GM18499 (cell line): ENCODE measurements around the gene CCDC85C.

ENCODE experiments used
- ATAC-seq: cut with Tn5 transposase; IDR thresholded peaks from one replicate; pipeline ENCODE4 v1.9.1; 2021; ENCODE audit warnings: moderate number of reproducible peaks; ENCODE audit not compliant: insufficient read depth, unreplicated experiment

Gene CCDC85C

DNA sequence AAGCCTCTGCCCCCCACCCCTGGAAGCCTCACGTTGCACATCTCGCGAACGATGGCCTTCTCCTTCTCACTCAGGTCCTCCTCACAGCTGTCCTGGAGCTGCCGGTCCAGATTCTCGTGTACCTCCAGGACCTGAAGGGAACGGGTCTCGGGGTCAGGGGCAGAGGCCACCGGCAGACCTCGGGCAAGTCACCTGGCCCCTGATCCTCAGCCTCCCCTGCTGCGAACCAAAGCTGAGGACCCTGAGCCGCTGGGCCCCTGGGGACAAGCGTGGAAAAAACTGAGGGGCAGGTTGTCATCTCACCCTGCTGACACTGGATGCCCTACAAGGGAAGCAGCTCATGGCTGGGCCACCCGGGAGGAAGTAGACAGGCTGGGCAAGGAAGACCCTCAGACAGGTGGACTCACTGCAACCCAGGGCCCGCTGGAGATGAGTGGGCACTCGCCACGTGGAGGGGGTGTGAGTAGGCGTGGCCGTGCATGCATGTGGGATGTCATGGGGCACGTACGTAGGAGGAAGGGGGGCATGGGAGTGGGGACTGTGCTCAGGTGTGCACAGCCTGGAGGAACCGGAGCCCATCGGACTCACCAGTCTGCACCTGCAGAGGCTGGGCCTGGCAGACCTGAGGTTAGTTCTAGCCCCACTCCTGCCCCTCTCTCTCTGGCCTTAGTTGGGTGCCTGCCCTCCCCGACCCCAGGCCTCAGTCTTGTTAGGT lies 87.7 kb downstream of the CCDC85C start:
- ATAC-seq = no peak

DNA sequence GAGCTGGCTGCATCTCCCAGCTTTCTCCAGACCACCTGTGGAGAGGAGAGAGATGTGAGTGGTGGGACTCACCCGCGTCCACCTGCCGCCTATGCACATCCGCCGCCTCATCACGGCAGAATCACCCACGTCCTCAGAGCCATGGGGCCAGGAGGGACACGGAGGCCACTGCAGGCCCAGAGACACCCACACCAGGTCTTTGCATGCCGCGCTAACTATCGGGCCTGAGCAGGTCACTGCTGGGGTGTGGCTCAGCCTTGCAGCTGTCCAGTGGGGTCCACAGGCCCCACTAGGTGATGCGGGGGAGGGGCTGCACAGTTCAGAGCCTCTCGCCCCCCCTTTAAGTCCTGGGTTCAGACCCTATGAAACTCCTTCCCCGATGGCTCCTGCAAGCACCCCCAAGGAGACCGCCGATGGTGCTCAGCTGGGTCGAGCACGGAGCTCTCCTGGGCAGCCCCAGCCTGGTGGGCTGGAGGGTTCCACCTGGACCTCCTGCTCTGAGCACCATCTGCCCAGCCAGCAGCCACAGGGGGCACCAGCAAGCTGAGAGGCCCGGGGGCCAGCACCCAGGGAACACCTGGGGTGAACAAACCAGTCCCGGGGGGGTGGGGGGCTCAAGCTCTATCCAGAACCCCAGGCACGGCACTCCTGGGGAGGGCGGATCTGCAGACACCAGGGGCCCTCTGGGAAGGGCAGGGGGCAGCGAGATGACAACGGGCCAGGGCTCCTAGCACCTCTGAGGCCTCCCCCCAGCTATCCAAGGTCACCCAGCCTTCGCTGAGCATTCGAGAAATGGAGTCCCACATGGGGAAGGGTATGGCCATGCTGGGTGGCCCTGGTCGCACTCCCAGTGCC lies 88.5 kb downstream of the CCDC85C start:
- ATAC-seq = no peak

DNA sequence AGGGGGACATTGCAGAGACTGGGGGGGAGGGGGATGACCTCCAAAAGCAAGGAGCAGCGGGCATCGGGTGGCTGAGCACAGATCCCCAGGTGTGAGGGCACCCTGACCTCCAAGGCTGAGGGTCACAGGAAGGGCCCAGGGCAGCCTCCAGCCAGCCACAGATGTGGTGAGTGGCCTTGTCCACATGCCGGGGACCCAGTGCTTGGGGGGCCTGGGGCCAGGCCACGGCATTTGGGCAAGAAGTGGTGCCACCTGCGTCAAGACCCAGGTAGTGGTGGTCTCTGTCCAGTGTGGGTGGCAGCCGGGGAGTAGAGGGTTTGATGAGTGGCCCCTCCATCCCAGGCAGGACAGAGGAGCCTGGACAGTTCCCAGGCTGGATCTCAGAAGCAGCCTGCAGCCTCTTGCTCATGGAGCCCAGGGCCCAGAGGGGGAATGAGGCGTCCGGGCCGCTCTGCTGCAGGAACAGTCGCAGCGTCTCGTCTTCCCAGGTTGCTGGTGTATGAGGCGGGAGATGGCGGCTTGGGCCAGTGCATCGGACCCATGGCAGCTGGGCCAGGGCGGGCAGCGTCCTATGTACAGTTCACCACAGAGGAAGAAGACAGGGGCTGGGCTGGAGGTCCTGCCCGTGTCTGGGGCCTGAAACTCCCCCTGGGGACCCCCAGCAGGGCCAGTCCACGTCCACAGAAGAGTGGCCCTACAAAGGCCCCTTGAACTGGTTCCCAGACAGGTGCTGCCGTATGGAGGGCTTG lies 89.3 kb downstream of the CCDC85C start:
- no peak for ATAC-seq

DNA sequence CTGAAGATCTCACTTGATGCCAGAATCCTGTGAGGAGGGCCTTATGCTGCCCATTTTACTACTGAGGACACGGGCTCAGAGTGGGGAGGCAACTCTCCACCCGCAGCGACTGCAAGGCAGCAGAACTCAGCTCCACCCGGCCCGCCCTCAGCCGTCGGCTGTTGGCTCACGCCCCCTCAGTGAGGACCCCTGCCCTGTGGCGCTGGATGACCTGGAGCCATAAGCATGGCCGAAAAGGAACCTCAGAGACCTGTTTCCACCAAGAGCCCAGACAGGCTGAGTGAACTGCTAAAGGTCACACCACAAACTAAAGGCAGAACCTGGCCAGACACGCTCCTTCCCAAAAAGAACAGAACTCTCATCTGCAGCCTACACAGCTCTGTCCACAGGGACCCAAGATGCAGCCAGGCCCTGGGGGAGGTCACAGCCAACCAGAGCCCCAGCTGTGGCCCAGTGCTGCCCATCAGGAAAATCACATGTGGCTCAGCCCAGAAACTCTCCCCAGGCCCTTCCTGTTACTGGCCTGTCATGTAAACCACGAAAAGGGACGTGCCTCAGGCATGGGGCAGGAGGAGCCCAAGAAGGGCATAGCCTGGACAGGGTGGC lies 90.0 kb downstream of the CCDC85C start:
- no peak for ATAC-seq

DNA sequence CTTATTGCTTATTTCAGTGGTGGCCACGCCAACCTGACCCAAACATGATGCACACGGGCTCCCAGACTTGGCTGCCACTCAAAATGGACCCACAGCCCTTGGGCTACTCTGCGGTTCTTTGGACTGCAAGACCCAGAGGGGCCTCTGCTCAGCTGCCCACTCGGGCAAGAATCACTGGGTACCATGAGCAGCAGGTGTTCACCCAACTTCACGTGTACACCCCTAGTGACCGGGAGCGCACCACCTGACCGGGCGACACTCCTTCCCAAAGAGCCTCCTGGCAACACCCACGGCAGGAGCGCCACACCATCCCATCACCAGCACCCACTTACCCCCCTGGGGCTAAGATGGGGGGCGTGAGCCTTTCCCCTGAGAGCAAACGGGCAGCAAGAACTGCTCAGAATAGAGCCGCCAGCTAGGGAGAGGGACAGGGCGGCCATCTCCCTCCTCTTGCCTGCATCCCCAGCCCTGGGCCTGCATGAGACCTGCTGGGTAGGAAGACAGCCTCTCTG lies 90.8 kb downstream of the CCDC85C start:
- ATAC-seq = no peak

DNA sequence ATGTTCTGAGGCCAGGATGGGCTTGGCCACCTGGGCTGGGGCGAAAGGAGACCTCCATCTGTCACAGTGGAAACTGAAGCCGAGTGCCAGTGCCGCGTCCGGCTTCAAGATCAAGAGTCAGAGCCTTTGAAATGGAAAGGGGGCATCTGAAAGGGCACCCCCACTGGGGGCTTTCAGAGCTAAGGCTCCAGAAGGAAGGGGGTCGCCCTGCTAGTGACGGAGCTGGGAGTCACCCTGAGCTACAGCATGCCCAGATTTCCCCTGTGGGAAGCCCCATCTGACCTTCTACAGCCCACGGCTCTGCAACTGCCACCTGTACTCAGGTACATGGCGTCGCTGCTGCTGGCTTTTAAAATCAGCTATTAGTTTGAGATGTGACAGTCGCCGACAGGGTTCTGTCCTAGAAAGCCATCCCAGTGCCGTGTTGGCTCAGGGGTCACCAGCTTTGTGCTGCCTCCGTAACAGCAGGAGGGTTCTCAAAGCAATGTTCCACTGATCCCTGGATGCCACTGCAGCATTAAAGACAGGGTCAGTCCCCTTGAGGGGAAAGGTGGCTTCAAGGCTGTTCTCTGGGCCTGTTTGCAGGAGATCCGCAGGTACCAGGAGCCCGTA lies 91.3 kb downstream of the CCDC85C start:
- ATAC-seq = no peak

DNA sequence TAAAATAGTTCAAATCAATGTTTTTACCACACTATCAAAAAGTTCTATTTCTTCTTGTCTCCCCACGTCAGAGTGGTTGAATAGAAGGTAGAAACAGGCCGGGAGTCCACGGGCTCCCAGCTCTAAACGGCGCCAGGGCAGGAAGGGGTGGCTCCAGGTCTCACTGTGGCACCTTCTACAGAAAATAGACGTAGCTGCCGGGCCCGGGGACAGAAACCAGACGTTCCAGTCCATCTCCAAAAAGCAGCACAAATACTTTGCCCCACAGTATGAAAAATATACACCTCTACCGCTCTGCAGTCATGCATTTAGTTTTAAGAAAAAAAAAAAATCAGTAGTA lies 91.9 kb downstream of the CCDC85C start:
- no peak for ATAC-seq

DNA sequence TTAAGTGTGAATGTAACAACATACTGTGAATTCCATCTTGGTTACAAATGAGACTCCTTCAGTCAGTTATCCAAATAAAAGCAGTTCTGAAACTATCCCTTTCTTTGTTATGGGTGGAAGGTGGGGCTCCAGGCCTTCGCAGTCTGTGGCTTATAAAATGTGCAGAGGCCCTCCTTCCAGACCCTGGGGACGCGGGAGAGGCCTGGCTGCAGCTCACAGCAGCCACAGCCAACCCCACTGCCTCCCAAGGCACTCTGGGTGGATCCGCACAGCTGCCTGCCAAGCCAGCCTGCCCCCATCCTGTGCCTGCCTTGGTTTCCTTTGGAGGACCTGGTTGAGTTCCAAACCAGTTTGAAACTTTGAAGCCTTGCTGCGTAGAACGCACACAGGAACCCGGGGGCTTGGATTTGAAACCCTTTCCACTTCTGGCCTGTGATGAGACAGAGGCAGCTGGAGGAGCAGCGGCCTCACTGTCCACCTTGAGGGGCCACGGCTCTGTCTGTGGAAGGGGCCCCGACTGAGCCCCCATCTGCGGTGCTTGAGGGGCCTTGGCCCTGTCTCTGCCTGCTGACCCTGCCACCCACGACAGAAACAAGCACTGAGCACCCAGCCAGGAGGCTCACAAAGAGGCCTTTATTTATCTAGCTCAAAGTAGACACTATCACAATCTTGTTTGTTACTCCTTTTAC lies 92.4 kb downstream of the CCDC85C start:
- no peak for ATAC-seq

DNA sequence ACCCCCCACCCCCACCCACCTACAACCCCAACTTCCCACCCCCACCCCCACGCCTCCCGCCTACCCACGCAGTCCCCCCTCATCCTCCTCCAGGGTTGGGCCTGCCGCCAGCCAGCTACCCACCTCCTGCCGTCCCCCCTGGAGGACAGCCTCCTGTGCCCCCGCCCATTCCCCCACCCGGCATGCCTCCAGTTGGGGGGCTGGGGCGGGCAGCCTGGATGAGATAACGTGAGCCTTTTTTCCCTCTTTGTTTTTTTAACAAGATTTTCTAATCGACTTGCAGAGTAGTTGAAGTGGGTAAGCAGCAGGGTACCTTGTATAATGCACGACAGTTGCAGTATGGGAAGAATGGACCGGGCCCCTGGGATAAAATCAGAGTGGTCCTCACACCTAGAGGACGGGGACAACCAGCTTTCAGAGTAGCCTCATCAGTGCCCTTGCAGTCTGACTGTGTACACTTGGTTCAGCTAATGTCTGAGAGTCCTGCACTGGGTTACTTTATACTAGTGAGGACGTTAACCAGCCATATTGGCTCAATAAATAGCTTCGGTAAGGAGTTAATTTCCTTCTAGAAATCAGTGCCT lies 93.4 kb downstream of the CCDC85C start:
- no peak for ATAC-seq

DNA sequence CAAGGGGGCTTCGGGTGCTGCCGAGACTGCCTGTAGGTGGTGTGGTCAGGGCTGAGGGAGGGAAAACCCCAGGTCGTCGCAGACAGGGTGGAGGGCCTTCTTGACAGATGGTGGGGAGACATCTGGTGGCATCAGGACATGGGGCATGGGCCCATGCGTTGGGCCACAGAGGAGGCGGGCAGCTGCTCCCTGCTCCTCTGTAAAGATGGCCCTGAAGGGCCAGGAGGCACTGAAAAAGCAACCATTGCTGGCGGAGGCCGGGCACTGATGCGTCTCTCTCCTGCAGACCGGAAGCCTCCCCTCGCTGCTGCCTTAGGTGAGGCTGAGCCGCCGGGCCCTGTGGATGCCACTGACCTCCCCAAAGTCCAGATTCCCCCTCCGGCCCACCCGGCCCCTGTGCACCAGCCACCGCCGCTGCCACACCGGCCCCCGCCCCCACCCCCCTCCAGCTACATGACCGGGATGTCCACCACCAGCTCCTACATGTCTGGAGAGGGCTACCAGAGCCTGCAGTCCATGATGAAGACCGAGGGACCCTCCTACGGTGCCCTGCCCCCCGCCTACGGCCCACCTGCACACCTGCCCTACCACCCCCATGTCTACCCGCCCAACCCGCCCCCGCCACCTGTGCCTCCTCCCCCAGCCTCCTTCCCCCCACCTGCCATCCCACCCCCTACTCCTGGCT lies 94.0 kb downstream of the CCDC85C start:
- no peak for ATAC-seq

DNA sequence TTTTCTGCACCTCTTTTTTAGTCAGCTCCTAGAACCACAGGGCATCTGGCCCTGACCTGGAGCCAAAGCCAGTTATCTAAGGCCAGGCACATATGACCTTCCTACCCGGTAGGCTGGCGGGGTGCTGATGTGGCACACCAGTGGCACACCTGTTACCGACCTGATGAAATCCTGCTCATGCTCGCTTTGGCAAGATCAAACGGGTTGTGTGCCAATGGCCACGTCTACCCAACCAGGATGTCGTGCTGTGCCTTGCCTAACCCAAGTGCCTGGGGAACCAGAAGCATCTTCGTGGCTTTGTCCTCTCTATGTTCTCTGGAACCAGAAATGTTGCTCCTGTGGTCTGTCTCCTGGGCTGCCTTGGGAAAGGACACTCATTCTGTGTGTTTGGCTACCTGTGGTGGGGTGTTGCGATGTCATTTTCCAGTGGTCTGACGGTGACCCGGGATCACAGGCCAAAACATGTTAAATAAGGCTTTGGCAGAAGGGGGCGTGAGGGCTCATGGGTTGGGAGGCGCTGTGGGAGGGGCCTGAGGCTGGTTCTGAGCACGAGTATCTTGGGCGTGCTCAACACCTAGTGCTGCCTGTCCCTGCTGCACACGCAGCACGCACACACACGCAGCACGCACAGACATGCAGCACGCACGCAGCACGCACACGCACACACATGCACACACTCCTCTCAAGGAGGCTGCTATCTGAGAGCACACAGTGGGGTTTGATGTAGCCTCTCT lies 94.9 kb downstream of the CCDC85C start:
- ATAC-seq = no peak

DNA sequence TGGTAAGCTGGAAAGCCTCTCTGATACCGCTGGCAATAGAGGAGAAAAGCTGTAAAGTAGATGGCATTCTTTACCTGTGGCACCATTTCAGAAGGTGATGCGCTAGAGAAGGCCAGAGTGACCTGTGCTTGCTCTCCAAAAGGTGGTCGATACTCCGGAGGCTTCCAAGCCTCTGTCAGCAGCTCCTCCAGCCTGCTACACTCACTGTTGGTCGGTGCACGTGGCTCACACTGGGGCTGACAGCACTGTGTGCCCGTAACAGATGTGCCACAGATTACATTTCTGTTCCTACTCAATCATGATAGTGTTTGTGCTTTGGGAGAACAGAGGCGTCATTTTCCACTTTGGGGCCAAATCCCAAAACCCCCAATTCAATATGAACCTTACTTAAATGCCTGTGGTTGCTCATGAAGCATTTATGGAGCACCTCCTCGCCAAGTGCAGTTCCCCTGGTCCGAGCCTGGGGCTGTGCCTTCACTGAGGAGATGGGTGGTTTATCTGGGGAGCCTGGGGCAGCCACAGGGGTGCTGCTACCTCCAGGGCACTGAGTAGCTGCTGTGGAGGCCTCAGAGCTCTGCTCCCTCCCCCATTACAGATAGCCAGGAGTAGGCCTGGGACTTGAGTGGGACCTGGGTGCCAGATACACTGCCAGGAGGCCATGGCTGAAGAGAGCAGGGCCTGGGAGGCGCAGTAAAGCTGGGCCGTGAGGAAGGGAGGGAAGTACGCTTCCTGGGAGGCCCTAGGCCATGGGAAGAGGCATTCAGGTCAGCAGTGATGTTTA lies 96.0 kb downstream of the CCDC85C start:
- no peak for ATAC-seq

DNA sequence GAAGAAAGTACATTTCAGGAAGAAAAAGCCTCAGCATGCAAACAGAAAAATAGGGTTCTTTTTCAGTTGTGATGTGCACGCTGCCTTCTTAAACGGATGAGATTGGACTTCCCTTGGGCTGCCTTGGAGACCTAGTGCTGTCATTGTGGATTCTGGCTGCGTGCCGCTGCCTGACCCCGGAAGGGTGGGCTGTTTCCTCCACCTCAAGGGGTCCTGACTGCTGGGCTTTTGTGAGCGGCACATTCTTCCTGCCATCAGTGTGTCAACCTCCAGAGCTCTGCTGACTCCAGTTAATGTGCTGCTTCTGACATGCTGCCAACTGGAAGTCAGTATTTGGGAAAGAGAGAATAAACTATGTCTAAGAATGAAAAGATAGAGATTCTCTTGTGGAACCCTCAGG lies 97.7 kb downstream of the CCDC85C start:
- ATAC-seq = no peak

DNA sequence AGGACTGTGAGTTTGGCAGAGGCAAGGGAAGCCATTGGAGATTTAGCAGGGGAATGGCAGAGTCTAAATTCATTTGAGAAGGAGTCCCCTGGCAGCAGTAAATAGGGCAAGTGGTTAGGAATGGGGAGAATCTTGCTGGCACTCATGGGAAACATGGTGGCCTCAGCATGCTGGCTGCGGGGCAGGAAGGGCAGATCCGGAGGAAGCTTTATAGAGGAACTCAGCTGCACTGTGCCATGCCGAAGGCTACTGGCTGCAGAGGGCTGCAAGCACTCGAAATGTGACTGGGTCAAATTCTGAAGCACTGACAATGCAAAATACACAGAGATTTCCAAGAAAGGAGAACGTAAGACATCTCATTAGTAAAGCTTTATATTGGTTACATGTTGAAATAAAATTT lies 98.9 kb downstream of the CCDC85C start:
- ATAC-seq = no peak

DNA sequence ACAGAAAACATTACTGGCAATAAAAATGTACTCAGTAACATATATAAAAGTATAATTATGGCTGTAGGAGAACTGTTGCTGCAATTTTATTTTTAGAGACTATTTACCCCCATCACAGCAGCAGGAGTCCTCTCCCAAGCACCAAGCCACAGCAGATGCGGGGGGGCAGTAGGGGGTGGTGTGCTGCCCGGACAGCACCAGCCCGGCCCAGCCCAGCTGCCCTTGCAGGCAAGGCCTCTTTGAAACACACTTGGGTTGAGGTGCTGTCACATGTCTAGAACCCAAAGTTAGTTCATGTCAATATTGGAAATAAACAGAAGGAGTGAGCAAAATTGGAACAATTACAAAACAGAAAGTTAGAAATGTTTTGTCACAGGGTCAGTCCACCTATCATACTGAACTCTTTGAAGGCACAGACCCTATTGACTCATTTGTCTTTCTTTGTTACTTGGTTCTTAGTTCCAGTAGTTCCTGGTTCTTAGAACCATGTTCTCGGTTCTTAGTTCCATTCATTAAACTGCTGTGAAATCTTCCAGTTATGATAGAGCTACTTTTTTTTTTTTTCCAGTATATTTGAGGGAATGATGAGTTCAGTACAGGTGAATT lies 100.1 kb downstream of the CCDC85C start:
- ATAC-seq = no peak

DNA sequence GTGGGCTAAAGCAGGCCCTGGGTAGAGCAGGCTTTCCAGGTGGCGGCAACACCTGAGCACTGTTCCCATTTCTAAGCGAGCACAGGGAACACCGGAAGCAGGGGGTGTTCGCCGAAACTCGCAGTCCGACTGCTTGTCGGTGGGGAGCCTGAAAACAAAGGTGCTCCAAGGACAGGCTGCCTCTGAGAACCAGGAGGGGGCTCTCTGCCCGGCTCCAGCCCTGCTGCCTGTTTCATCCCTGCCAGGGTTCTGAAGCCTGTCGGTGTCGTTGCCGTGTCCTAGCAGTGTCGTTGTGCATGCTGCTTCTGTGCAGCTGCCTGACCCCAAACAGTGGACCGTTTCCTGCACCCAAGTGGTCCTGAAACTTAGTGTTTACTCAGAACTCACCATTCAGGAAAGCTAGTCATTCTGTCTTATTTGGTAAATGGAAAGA lies 101.0 kb downstream of the CCDC85C start:
- ATAC-seq = no peak

DNA sequence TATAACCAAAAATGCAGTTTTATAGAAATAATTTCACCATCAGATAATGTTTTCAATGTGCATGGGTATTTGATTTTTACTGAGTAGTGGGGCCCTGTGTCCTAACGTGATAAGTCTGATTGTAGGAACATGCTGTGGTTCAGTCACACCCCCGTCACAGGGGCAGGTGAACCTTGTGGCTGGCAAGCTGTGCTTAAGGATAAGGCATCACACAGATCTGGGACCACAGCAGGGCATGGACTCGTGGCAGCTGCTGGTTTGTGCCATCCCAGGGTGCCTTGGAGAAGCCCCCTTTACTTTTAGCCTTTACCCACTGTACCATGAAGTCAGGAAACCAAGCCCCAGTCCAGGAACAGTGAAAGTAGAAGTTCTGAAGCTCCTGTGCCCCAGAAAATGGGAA lies 106.1 kb downstream of the CCDC85C start:
- no peak for ATAC-seq
